Measurements from ENCODE around the gene SERPINE1. TPM values are rescaled to one million over a fixed set of nuclear protein-coding genes. Genes with fewer than 3 reads are reported as not detected.

SERPINE1 gene
- total RNA-seq, 1 donor from 2014 or later, result 229 TPM

DNA sequence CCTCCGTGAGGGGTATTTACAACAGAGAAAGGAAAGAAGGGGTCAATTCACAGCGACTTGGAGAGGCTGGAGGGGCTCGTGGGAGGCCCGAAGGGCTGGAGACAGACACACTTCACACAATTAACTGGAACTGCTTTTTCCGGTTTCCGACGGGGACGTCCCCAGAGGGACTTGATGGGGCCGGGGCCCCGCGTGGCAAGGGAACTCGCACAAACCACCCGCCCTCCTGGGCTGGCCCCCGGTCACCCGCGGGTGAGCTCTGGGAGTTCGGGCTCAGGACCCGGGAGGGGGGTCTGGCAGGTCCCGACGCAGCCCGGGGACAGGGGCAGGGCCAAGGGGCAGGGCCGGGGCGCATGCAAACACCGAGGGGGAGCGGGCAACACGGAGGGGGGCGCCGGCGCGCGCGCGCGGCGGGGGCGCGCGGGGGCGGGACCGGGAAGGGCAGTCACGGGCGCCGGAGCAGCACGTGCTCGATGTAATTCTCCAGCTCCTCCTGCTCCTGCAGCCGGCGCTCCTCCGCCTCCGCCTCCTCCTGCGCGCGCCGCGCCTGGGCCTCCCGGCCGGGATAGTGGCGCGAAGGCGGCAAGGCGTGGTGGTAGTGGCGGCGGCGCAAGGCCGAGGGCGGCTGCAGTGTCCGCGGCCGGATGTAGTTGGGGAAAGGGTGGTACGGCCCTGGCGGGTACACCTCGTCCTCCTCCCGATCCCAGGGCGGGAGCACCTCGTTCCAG is 35.8 kb downstream of the SERPINE1 start:
- Histone ChIP-seq H3K4me3 (ENCODE audit: low read depth, low read length) (peak overlapping the region; percentile 44), H3K27me3 (ENCODE audit: control insufficient read depth, insufficient read depth, low read length) (peaks cover 24% of the 10 kb centered on the region), H3K36me3 (ENCODE audit: control insufficient read depth, insufficient read depth, low read length) (peaks cover 2% of the 10 kb centered on the region)
- no peak for DNase-seq (ENCODE audit: low read depth)
- TF ChIP-seq, protein P1, sequence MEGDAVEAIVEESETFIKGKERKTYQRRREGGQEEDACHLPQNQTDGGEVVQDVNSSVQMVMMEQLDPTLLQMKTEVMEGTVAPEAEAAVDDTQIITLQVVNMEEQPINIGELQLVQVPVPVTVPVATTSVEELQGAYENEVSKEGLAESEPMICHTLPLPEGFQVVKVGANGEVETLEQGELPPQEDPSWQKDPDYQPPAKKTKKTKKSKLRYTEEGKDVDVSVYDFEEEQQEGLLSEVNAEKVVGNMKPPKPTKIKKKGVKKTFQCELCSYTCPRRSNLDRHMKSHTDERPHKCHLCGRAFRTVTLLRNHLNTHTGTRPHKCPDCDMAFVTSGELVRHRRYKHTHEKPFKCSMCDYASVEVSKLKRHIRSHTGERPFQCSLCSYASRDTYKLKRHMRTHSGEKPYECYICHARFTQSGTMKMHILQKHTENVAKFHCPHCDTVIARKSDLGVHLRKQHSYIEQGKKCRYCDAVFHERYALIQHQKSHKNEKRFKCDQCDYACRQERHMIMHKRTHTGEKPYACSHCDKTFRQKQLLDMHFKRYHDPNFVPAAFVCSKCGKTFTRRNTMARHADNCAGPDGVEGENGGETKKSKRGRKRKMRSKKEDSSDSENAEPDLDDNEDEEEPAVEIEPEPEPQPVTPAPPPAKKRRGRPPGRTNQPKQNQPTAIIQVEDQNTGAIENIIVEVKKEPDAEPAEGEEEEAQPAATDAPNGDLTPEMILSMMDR (IDR thresholded peaks at IDR 0.05; ENCODE audit: insufficient read depth, low read length, poor library complexity, severe bottlenecking), result no peak

GRCh38 chr7:101163279-101164070 is 36.6 kb downstream of the SERPINE1 start:
- DNase-seq (ENCODE audit: low read depth), result no peak
- Histone ChIP-seq H3K4me3 (ENCODE audit: low read depth, low read length) (peak overlapping the region; percentile 44), H3K36me3 (ENCODE audit: control insufficient read depth, insufficient read depth, low read length) (peaks cover 2% of the 10 kb centered on the region), H3K27me3 (ENCODE audit: control insufficient read depth, insufficient read depth, low read length) (peaks cover 28% of the 10 kb centered on the region)
- TF ChIP-seq, protein P1 (IDR thresholded peaks at IDR 0.05; ENCODE audit: insufficient read depth, low read length, poor library complexity, severe bottlenecking), result no peak

- DNase-seq (ENCODE audit: low read depth), result no peak
- Histone ChIP-seq H3K36me3 (ENCODE audit: control insufficient read depth, insufficient read depth, low read length) (peaks cover 2% of the 10 kb centered on the region), H3K4me3 (ENCODE audit: low read depth, low read length) (peak overlapping the region; percentile 44), H3K27me3 (ENCODE audit: control insufficient read depth, insufficient read depth, low read length) (peaks cover 29% of the 10 kb centered on the region)
- TF ChIP-seq, protein P1 (IDR thresholded peaks at IDR 0.05; ENCODE audit: insufficient read depth, low read length, poor library complexity, severe bottlenecking), result no peak
Observed at GRCh38 chr7:101164071-101164840, 37.4 kb downstream of the SERPINE1 start.

DNA sequence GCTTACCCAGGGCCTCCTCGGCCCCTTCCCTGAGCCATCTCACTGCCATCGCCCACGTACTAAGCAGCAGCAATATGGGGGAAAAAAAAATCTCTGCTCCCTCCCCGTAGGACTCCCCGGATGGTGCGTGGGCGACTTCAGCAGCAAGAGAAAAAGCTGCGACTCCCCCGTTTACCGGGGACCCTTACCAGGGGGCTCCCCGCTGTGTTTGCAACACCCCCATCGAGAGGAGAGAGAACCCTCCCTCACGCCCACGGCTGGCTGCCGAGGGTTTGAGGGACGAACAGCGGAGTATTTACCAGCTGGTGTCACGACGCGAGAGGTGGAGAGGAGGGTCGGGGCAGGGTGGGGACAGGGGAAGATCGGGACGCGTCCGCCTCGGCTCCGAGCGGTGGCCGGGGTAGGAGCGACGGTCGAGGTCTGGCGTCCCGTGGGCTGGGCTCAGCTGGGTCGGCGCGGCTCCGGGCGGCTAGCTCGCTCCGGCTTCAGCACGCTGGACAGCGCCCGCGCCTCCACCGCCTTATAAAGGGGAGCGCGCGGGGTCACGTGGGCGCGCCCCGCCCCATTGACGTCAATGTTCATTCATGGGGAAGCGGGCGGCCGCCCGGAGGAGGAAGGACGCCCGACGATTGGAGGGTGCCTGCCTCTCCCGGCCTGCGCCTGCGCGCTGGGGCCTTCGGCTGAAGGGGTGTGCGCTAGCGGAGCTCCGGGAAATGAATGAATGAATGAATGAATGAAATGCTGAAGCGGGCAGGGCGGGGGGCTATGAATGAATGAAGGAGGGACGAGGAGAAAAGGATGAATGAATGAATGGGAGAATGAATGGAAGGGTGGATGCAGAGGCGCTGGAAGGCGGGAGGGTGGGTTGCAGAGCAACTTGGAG is 38.4 kb downstream of the SERPINE1 start, which contains the start of gene VGF:
VGF (minus strand) TSS at position 495 of the 883 bp plus-strand sequence. CDS start 726 bp downstream, outside the sequence.
- DNase-seq (ENCODE audit: low read depth), result no peak
- TF ChIP-seq, protein P1 (IDR thresholded peaks at IDR 0.05; ENCODE audit: insufficient read depth, low read length, poor library complexity, severe bottlenecking), result no peak
- no peaks in the 10 kb centered on the region for H3K36me3 ChIP-seq (ENCODE audit: control insufficient read depth, insufficient read depth, low read length)
- peak within 1 kb of the TSS; percentile 44 for H3K4me3 ChIP-seq (ENCODE audit: low read depth, low read length)
- H3K27me3 ChIP-seq (ENCODE audit: control insufficient read depth, insufficient read depth, low read length), result peaks cover 40% of the 10 kb centered on the region

All from kidney epithelial cell (primary cell).